Adipocyte (in vitro differentiated cells): Measurements from ENCODE around the gene DNMT3A.

Experiments used
- DNase-seq: peaks from one replicate; pipeline ENCODE4 v3.0.0-alpha.2; 2015; ENCODE audit warnings: low read depth
- H3K27me3 ChIP-seq: replicated peaks from 2 replicates; pipeline ENCODE4 v1.7.0; 2013; ENCODE audit warnings: mild to moderate bottlenecking, low read length, moderate library complexity; ENCODE audit not compliant: control insufficient read depth, insufficient read depth
- H3K36me3 ChIP-seq: 2 replicates; pipeline ENCODE4 v1.7.0; 2013; ENCODE audit warnings: low read length, mild to moderate bottlenecking, moderate library complexity; ENCODE audit not compliant: control insufficient read depth, insufficient read depth, severe bottlenecking
- H3K4me1 ChIP-seq: 2 replicates; pipeline ENCODE4 v1.7.0; 2013; ENCODE audit warnings: mild to moderate bottlenecking, low read length, moderate library complexity; ENCODE audit not compliant: control insufficient read depth, insufficient read depth
- H3K4me3 ChIP-seq: 2 replicates; pipeline ENCODE4 v1.7.0; 2013; ENCODE audit warnings: mild to moderate bottlenecking, low read length, moderate library complexity
- H3K9ac ChIP-seq: 2 replicates; pipeline ENCODE4 v1.7.0; 2013; ENCODE audit warnings: mild to moderate bottlenecking, low read length, moderate library complexity
- H3K9me3 ChIP-seq: 2 replicates; pipeline ENCODE4 v1.7.0; 2013; ENCODE audit warnings: mild to moderate bottlenecking, low read length, moderate library complexity; ENCODE audit not compliant: control insufficient read depth

The DNMT3A gene

DNA sequence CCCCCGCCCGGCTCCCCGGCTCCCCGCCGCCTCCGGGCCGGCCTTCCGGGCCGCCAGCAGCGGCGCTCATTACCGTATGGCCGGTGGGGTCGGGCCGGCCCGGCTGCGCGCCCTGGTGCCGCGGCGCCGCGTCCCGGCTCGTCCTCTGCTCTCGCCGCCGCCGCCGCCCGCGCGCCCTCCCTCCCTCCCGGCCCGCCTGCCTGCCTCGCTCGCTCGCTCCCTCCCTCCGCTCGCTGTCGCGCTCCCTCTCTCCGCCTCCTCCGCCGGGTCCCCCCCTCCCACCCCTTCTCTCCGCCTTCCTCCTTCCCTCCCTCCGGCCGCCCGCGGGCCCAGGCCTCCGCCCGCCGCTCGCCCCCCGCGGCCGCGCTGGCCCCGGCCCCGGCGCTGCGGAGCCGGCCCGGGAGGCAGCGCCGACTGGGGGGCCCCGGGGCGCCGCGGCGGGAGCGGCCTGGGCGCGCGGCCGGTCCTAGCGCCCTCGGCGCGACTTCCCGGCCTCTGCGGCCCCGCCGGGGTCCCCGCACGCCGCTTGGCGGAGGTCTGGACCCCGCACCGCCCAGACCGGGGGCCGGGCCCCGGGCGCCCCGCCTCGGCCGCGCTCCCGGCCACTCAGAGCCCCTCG lies at the start of gene DNMT3A:
DNMT3A (minus strand) TSS at position 173 of the 619 bp plus-strand sequence. CDS start 27,941 bp downstream, outside the sequence.
- Histone ChIP-seq H3K9me3 (no peaks in the 10 kb centered on the region), H3K27me3 (no peaks in the 10 kb centered on the region), H3K4me3 (peak within 1 kb of the TSS; percentile 76), H3K4me1 (no peaks in the 10 kb centered on the region), H3K36me3 (no peaks in the 10 kb centered on the region), H3K9ac (peak within 1 kb of the TSS; percentile 51)
- DNase-seq, result peak; percentile 88

DNA sequence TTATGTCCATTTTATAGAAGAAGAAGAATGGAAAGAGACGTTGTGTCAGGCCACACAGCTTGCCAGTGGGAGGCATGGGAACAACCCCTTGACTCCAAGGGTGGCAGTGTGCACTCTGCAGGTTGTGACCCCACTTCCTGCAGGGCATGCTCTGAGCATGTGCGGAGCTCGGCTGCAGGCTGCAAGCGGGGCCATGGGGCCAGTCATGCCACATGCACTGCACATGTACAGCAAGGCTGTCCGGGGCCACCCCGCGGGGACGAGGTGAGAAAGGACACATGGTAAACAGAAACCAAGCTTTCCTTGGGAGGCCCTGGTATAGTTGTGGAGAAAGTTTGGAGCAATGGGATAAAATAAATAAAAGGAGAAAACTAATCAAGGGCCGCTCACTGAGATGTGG lies 47.4 kb upstream of the DNMT3A start:
- Histone ChIP-seq H3K9me3 (no peaks in the 10 kb centered on the region), H3K4me3 (no peak overlapping the region), H3K9ac (no peak overlapping the region), H3K4me1 (no peaks in the 10 kb centered on the region), H3K36me3 (no peaks in the 10 kb centered on the region), H3K27me3 (peaks cover 7% of the 10 kb centered on the region)
- no peak for DNase-seq

DNA sequence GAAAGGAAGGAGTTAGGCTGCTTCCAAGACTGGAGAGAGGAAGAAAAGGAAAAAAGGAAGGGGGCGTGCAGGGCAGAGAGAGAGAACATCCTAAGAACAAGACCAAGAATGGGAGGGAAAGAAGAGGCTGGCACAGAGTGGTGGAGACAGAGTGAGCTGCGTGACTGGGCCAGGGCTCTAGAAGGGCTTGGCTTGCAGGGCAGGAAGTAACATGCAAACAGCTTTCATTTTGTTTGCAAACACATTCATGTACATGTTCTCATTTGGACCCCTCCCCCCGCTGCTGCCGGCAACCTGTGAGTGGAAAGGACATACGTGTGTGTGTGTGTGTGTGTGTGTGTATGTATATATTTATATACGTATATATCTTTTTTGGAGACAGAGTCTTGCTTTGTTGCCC lies 46.8 kb upstream of the DNMT3A start:
- no peak overlapping the region for H3K4me3 ChIP-seq
- no peaks in the 10 kb centered on the region for H3K36me3 ChIP-seq
- DNase-seq, result no peak
- peaks cover 7% of the 10 kb centered on the region for H3K27me3 ChIP-seq
- no peaks in the 10 kb centered on the region for H3K9me3 ChIP-seq
- H3K4me1 ChIP-seq, result no peaks in the 10 kb centered on the region
- H3K9ac ChIP-seq, result no peak overlapping the region

DNA sequence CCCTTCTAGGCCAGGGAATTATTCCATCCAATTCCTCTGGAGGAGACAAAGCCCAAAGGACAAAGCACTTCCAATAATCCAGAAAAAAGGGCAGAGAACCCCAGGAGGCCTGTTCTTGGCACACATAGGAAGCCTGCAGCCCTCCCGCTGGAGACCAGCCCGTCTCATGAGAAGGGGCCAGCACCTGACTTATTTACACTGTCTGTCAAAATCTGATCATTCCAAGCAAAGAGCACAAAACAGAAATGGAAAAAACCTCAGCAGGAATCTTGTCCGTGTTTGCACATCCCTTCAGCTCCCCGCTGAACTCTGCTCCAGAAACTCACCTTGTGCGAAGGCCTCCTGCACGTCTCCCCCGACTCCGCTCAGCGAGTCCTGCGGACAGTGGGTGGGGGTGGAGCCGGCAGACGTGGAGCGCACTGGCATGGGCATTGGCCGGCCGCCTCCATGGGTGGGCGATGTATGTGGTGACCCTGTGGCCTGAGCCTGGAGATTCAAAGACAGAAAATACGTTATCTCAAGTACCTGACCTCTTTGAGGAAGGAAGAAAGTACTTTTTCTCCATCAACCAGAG lies 46.2 kb upstream of the DNMT3A start:
- DNase-seq, result no peak
- Histone ChIP-seq H3K9ac (no peak overlapping the region), H3K9me3 (no peaks in the 10 kb centered on the region), H3K4me3 (no peak overlapping the region), H3K27me3 (peaks cover 7% of the 10 kb centered on the region), H3K4me1 (no peaks in the 10 kb centered on the region), H3K36me3 (no peaks in the 10 kb centered on the region)

DNA sequence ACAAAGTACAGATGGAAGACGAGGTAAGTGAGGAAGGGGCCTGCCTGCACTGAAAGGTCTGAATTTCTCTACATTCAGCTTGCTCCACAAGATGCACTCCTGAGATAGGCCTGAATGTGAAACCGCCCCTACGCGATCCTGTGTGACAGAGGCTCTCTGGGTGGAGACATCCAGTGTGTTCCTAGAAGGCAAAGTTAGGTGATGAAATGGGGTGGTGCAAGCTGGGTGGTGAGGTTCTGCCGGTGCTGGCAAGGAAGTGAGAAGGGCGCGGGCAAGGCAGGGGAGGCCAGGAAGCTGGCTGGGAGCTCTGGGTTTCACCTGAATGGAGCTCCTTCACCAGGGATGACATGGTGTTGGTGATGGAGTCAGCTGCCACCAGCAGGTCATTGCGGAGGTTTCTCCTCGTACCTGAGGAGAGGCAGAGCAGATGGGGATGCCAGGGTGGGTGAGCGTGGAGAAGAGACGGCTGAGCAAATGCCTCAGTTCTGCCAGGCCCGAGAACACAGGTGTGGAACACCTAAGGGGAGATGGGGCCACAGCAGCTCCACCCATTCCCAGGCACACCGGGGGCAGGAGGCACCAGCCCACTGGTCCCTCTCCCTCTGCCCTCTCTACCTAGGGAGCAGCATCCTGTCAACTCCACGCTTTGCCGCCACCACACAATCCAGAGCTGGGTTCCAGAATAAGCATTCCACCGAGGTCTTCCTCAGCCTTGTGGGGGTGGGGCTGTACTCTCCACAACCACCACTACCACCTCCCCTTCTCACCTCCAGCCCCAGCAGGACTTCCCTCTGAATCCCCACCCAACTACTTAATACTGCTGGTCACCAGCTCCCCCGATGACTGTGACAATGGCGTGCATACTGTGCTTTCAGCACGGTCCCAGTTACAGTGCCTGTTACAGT lies 45.5 kb upstream of the DNMT3A start:
- Histone ChIP-seq H3K4me3 (no peak overlapping the region), H3K4me1 (no peaks in the 10 kb centered on the region)
- DNase-seq, result no peak

DNA sequence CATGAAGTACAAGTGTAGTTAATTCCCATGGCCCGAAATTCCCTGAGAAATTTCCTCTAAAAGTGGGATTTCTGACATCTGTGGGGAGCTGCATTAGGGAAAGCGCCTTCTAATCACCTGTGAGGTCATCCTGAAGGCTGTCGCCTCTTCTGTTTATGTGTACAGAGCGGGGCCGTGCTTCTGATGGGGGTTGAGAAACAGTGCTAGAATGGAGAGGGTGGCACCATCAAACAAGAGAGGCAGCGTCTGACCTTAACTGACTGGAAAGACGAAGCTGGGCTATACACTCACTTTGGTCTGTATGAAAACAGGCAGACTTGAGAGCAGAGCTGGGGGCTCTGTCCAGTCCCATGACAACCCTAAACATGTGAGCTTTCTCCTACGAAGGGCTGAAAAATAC lies 44.2 kb upstream of the DNMT3A start:
- no peak overlapping the region for H3K4me3 ChIP-seq
- peaks cover 7% of the 10 kb centered on the region for H3K27me3 ChIP-seq
- H3K9ac ChIP-seq, result no peak overlapping the region
- no peak for DNase-seq
- no peaks in the 10 kb centered on the region for H3K9me3 ChIP-seq
- H3K4me1 ChIP-seq, result no peaks in the 10 kb centered on the region
- H3K36me3 ChIP-seq, result no peaks in the 10 kb centered on the region

More for the DNA sequence above, 45.5 kb upstream of the DNMT3A start:
- Histone ChIP-seq H3K27me3 (peaks cover 7% of the 10 kb centered on the region), H3K9me3 (no peaks in the 10 kb centered on the region), H3K36me3 (no peaks in the 10 kb centered on the region), H3K9ac (no peak overlapping the region)

DNA sequence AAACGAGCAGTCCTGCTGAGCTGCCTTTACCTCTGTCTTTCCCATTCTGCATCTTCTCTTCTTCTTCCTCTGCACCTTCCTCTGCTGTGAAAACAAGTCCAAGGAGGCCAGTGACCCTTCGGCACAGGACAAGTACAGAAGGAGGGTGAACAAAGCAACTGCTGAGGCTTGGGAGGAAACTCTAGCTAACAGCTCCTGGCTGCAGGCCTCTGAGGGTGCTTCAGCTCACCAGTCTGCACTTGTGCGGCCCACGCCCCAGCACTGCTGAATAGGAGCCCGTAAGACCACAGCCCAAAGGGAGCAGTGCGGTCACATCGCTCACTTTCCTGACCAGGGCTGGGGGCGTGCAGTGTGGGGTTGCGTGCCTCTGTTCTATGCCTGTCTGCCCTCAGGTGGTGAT lies 42.1 kb upstream of the DNMT3A start:
- DNase-seq, result no peak
- H3K9me3 ChIP-seq, result no peaks in the 10 kb centered on the region

DNA sequence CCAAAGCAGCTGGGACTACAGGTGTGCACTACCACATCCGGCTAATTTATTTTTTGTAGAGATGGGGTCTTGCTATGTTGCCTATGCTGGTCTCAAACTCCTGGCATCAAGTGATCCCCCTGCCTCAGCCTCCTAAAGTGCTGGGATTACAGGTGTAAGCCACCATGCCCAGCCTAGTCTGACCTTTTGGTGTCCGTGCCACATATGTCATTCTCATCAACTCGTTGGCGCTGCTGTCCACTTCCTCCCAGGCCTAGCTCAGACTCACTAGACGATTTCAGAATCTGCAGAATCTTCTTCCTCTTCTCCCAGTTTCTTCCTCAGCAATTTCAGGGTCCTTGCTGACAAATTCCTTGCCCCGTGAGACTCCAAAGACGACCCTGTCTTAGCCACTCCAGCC lies 39.8 kb upstream of the DNMT3A start:
- Histone ChIP-seq H3K27me3 (peaks cover 7% of the 10 kb centered on the region), H3K9ac (no peak overlapping the region), H3K9me3 (no peaks in the 10 kb centered on the region), H3K36me3 (no peaks in the 10 kb centered on the region), H3K4me1 (peaks cover 4% of the 10 kb centered on the region), H3K4me3 (no peak overlapping the region)
- no peak for DNase-seq

More for the DNA sequence above, 42.1 kb upstream of the DNMT3A start:
- Histone ChIP-seq H3K36me3 (no peaks in the 10 kb centered on the region), H3K27me3 (peaks cover 7% of the 10 kb centered on the region), H3K4me3 (no peak overlapping the region), H3K4me1 (no peaks in the 10 kb centered on the region), H3K9ac (no peak overlapping the region)

DNA sequence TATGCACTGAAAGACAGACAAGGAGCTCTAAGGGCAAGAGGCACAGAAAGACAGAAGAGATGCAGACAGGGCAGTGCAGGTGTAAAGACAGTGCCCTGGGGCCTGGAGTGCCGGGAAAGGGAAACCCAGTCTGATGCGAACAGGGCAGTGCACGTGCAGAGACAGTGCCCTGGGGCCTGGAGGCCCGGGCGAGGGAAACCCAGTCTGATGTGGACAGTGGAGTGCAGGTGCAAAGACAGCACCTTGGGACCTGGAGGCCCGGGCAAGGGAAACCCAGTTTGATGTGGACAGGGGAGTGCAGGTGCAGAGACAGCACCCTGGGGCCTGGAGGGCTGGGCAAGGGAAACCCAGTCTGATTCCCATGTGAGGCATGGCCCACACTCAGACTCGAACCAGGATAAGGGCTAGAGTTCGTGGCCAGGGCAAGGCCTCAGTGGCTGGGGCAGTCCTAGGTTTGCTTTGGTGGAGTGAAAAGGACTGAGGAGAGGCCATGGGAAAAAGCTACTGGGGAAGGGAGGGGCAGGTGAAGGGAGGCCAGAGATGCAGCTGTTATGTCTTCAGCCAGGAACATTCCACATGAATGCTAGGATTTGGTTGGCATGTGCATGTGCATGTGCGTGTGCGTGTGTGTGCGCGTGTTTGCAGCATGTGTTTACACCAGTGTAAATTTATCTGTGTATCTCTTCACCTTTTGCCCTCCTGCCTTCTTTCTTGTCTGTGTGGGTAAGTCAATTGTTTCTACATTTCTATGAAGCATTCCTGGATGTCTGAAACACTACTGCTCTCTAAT lies 39.1 kb upstream of the DNMT3A start:
- peaks cover 4% of the 10 kb centered on the region for H3K4me1 ChIP-seq
- H3K36me3 ChIP-seq, result no peaks in the 10 kb centered on the region
- no peak overlapping the region for H3K4me3 ChIP-seq
- H3K9ac ChIP-seq, result no peak overlapping the region
- no peaks in the 10 kb centered on the region for H3K9me3 ChIP-seq
- peaks cover 7% of the 10 kb centered on the region for H3K27me3 ChIP-seq
- DNase-seq, result no peak

DNA sequence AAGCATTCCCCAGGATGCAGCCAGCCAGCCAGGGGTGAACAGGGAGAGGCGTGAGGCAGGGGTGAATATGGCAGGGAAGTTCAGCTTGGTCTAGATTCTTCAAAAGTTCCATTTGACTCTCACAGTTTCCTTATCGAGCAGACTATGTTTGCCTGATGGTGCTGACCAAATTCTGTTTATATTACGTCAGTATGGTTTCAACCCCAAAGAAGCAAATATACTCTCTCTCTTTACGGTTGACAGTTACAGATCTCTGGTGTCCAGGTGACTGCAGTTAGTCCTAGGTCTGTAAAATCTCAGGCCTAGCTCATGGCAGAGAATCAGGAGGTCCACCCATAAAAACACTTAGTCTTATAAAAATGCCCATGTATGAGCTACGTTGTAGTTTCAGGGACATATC lies 38.3 kb upstream of the DNMT3A start:
- Histone ChIP-seq H3K27me3 (peaks cover 4% of the 10 kb centered on the region), H3K4me1 (peaks cover 4% of the 10 kb centered on the region), H3K4me3 (no peak overlapping the region), H3K36me3 (no peaks in the 10 kb centered on the region), H3K9ac (no peak overlapping the region), H3K9me3 (no peaks in the 10 kb centered on the region)
- no peak for DNase-seq

DNA sequence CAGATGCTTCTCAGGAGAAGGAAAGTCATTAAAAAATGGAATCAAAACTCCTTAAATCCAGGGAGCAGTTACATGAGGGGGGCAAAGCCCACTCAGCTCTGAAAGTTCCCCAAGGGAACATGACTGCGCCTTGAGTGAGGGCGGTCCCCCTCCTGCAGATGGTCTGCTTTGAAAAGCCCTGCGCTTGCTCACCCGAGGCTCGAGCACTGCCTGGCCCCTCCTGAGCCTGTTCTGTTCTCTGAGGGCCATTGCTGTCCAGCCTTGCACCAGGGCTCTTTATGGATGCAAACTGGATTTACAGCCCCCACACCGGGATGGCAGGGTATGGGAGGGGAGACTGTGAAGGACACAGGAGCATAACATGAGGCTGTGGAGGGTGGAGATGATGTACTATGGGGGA lies 37.8 kb upstream of the DNMT3A start:
- Histone ChIP-seq H3K9me3 (no peaks in the 10 kb centered on the region), H3K9ac (no peak overlapping the region), H3K4me1 (peaks cover 4% of the 10 kb centered on the region), H3K27me3 (peaks cover 3% of the 10 kb centered on the region), H3K4me3 (no peak overlapping the region), H3K36me3 (no peaks in the 10 kb centered on the region)
- no peak for DNase-seq
